ENCODE data around the gene TBC1D22A. TPM values are rescaled to one million over a fixed set of nuclear protein-coding genes. Genes with fewer than 3 reads are reported as not detected.

The TBC1D22A gene
- polyA plus RNA-seq, 4 donors = 17.7 to 26.4 (median 21.0) TPM

GRCh38 chr22:47200273-47201051, 438.0 kb downstream of the TBC1D22A start:
- no peak for FAIRE-seq
- 34 to 62% (median 60%) methylated on average over 25 of the region's 25 CpGs for WGBS, 3 donors

GRCh38 chr22:47201186-47201995, 438.9 kb downstream of the TBC1D22A start:
- FAIRE-seq = no peak
- Histone ChIP-seq H3K27ac (ENCODE audit: low read depth in 1 of 3, low read length in 2 of 3) (no peak overlapping the region), H3K36me3 (ENCODE audit: control insufficient read depth in 3 of 3, insufficient read depth in 2 of 3, low read depth in 1 of 3, low read length in 3 of 3) (no peaks in the 10 kb centered on the region), H3K27me3 (ENCODE audit: control insufficient read depth in 3 of 3, insufficient read depth in 3 of 3, low read length in 3 of 3) (no peaks in the 10 kb centered on the region), H3K9me3 (ENCODE audit: control insufficient read depth in 2 of 2, insufficient read depth in 1 of 2, low read depth in 1 of 2, low read length in 1 of 2) (no peaks in the 10 kb centered on the region), H3K4me3 (ENCODE audit: low read depth in 1 of 3, low read length in 3 of 3) (no peak overlapping the region), H3K4me1 (ENCODE audit: control insufficient read depth in 3 of 3, insufficient read depth in 2 of 3, low read depth in 1 of 3, low read length in 2 of 3) (no peaks in the 10 kb centered on the region)
- WGBS, 3 donors = 25 to 78% (median 41%) methylated on average over 14 to 15 of the region's 15 CpGs
- DNase-seq = peak in 1 of 2 donors; percentile 64

More at GRCh38 chr22:47200273-47201051, 438.0 kb downstream of the TBC1D22A start:
- H3K27ac ChIP-seq (ENCODE audit: low read depth in 1 of 3, low read length in 2 of 3) = no peak overlapping the region
- no peaks in the 10 kb centered on the region for H3K36me3 ChIP-seq (ENCODE audit: control insufficient read depth in 3 of 3, insufficient read depth in 2 of 3, low read depth in 1 of 3, low read length in 3 of 3)
- H3K4me1 ChIP-seq (ENCODE audit: control insufficient read depth in 3 of 3, insufficient read depth in 2 of 3, low read depth in 1 of 3, low read length in 2 of 3) = no peaks in the 10 kb centered on the region
- no peak overlapping the region for H3K4me3 ChIP-seq (ENCODE audit: low read depth in 1 of 3, low read length in 3 of 3)
- H3K9me3 ChIP-seq (ENCODE audit: control insufficient read depth in 2 of 2, insufficient read depth in 1 of 2, low read depth in 1 of 2, low read length in 1 of 2) = no peaks in the 10 kb centered on the region
- H3K27me3 ChIP-seq (ENCODE audit: control insufficient read depth in 3 of 3, insufficient read depth in 3 of 3, low read length in 3 of 3) = no peaks in the 10 kb centered on the region
- no peak for DNase-seq

GRCh38 chr22:47201996-47202818, 439.8 kb downstream of the TBC1D22A start:
- DNase-seq = no peak

GRCh38 chr22:47202819-47203553, 440.5 kb downstream of the TBC1D22A start:
- no peaks in the 10 kb centered on the region for H3K27me3 ChIP-seq (ENCODE audit: control insufficient read depth in 3 of 3, insufficient read depth in 3 of 3, low read length in 3 of 3)
- FAIRE-seq (no peak), DNase-seq (no peak)
- no peak overlapping the region for H3K4me3 ChIP-seq (ENCODE audit: low read depth in 1 of 3, low read length in 3 of 3)
- no peaks in the 10 kb centered on the region for H3K36me3 ChIP-seq (ENCODE audit: control insufficient read depth in 3 of 3, insufficient read depth in 2 of 3, low read depth in 1 of 3, low read length in 3 of 3)
- H3K9me3 ChIP-seq (ENCODE audit: control insufficient read depth in 2 of 2, insufficient read depth in 1 of 2, low read depth in 1 of 2, low read length in 1 of 2) = no peaks in the 10 kb centered on the region
- 87 to 93% (median 91%) methylated on average over 16 of the region's 16 CpGs for WGBS, 3 donors
- no peak overlapping the region for H3K27ac ChIP-seq (ENCODE audit: low read depth in 1 of 3, low read length in 2 of 3)
- H3K4me1 ChIP-seq (ENCODE audit: control insufficient read depth in 3 of 3, insufficient read depth in 2 of 3, low read depth in 1 of 3, low read length in 2 of 3) = no peaks in the 10 kb centered on the region

More at GRCh38 chr22:47201996-47202818, 439.8 kb downstream of the TBC1D22A start:
- Histone ChIP-seq H3K36me3 (ENCODE audit: control insufficient read depth in 3 of 3, insufficient read depth in 2 of 3, low read depth in 1 of 3, low read length in 3 of 3) (no peaks in the 10 kb centered on the region), H3K27ac (ENCODE audit: low read depth in 1 of 3, low read length in 2 of 3) (no peak overlapping the region), H3K27me3 (ENCODE audit: control insufficient read depth in 3 of 3, insufficient read depth in 3 of 3, low read length in 3 of 3) (no peaks in the 10 kb centered on the region), H3K9me3 (ENCODE audit: control insufficient read depth in 2 of 2, insufficient read depth in 1 of 2, low read depth in 1 of 2, low read length in 1 of 2) (no peaks in the 10 kb centered on the region), H3K4me1 (ENCODE audit: control insufficient read depth in 3 of 3, insufficient read depth in 2 of 3, low read depth in 1 of 3, low read length in 2 of 3) (no peaks in the 10 kb centered on the region), H3K4me3 (ENCODE audit: low read depth in 1 of 3, low read length in 3 of 3) (no peak overlapping the region)
- FAIRE-seq = no peak
- 55 to 83% (median 59%) methylated on average over 26 to 27 of the region's 27 CpGs for WGBS, 3 donors

GRCh38 chr22:47203554-47203991, 441.1 kb downstream of the TBC1D22A start:
- Histone ChIP-seq H3K4me3 (ENCODE audit: low read depth in 1 of 3, low read length in 3 of 3) (no peak overlapping the region), H3K36me3 (ENCODE audit: control insufficient read depth in 3 of 3, insufficient read depth in 2 of 3, low read depth in 1 of 3, low read length in 3 of 3) (no peaks in the 10 kb centered on the region), H3K27me3 (ENCODE audit: control insufficient read depth in 3 of 3, insufficient read depth in 3 of 3, low read length in 3 of 3) (no peaks in the 10 kb centered on the region), H3K9me3 (ENCODE audit: control insufficient read depth in 2 of 2, insufficient read depth in 1 of 2, low read depth in 1 of 2, low read length in 1 of 2) (no peaks in the 10 kb centered on the region), H3K4me1 (ENCODE audit: control insufficient read depth in 3 of 3, insufficient read depth in 2 of 3, low read depth in 1 of 3, low read length in 2 of 3) (no peaks in the 10 kb centered on the region), H3K27ac (ENCODE audit: low read depth in 1 of 3, low read length in 2 of 3) (no peak overlapping the region)
- DNase-seq = no peak
- no peak for FAIRE-seq
- WGBS, 3 donors = 80 to 91% (median 87%) methylated on average over 10 of the region's 10 CpGs

GRCh38 chr22:47204002-47204979, 441.8 kb downstream of the TBC1D22A start:
- no peak overlapping the region for H3K27ac ChIP-seq (ENCODE audit: low read depth in 1 of 3, low read length in 2 of 3)
- DNase-seq = no peak
- H3K4me1 ChIP-seq (ENCODE audit: control insufficient read depth in 3 of 3, insufficient read depth in 2 of 3, low read depth in 1 of 3, low read length in 2 of 3) = no peaks in the 10 kb centered on the region
- H3K27me3 ChIP-seq (ENCODE audit: control insufficient read depth in 3 of 3, insufficient read depth in 3 of 3, low read length in 3 of 3) = no peaks in the 10 kb centered on the region
- 78 to 84% (median 81%) methylated on average over 28 of the region's 28 CpGs for WGBS, 3 donors
- no peak for FAIRE-seq
- H3K9me3 ChIP-seq (ENCODE audit: control insufficient read depth in 2 of 2, insufficient read depth in 1 of 2, low read depth in 1 of 2, low read length in 1 of 2) = no peaks in the 10 kb centered on the region
- H3K4me3 ChIP-seq (ENCODE audit: low read depth in 1 of 3, low read length in 3 of 3) = no peak overlapping the region
- H3K36me3 ChIP-seq (ENCODE audit: control insufficient read depth in 3 of 3, insufficient read depth in 2 of 3, low read depth in 1 of 3, low read length in 3 of 3) = no peaks in the 10 kb centered on the region

GRCh38 chr22:47205081-47205491, 442.6 kb downstream of the TBC1D22A start:
- Histone ChIP-seq H3K27me3 (ENCODE audit: control insufficient read depth in 3 of 3, insufficient read depth in 3 of 3, low read length in 3 of 3) (no peaks in the 10 kb centered on the region), H3K4me1 (ENCODE audit: control insufficient read depth in 3 of 3, insufficient read depth in 2 of 3, low read depth in 1 of 3, low read length in 2 of 3) (no peaks in the 10 kb centered on the region), H3K4me3 (ENCODE audit: low read depth in 1 of 3, low read length in 3 of 3) (no peak overlapping the region), H3K9me3 (ENCODE audit: control insufficient read depth in 2 of 2, insufficient read depth in 1 of 2, low read depth in 1 of 2, low read length in 1 of 2) (no peaks in the 10 kb centered on the region), H3K27ac (ENCODE audit: low read depth in 1 of 3, low read length in 2 of 3) (no peak overlapping the region), H3K36me3 (ENCODE audit: control insufficient read depth in 3 of 3, insufficient read depth in 2 of 3, low read depth in 1 of 3, low read length in 3 of 3) (no peaks in the 10 kb centered on the region)
- FAIRE-seq = no peak
- no peak for DNase-seq
- 88 to 93% (median 90%) methylated on average over 10 to 13 of the region's 13 CpGs for WGBS, 3 donors
